ENCODE results near the gene RGS1.

- TF ChIP-seq CTCF (conservative IDR thresholded peaks at IDR 0.05): no peak
- TF ChIP-seq EZH2 (IDR thresholded peaks at IDR 0.05; ENCODE audit: low read depth): no peak
Observed at GRCh38 chr1:192557841-192558595, 17.6 kb upstream of the RGS1 start.

All from PC-9 (cell line).